Adipocyte (in vitro differentiated cells): ENCODE results near the gene MAPK11.

ENCODE experiments used
- DNase-seq: peaks from one replicate; pipeline ENCODE4 v3.0.0-alpha.2; 2015; ENCODE audit warnings: low read depth
- H3K27me3 ChIP-seq: replicated peaks from 2 replicates; pipeline ENCODE4 v1.7.0; 2013; ENCODE audit warnings: mild to moderate bottlenecking, low read length, moderate library complexity; ENCODE audit not compliant: control insufficient read depth, insufficient read depth
- H3K36me3 ChIP-seq: 2 replicates; pipeline ENCODE4 v1.7.0; 2013; ENCODE audit warnings: low read length, mild to moderate bottlenecking, moderate library complexity; ENCODE audit not compliant: control insufficient read depth, insufficient read depth, severe bottlenecking
- H3K4me1 ChIP-seq: 2 replicates; pipeline ENCODE4 v1.7.0; 2013; ENCODE audit warnings: mild to moderate bottlenecking, low read length, moderate library complexity; ENCODE audit not compliant: control insufficient read depth, insufficient read depth
- H3K4me3 ChIP-seq: 2 replicates; pipeline ENCODE4 v1.7.0; 2013; ENCODE audit warnings: mild to moderate bottlenecking, low read length, moderate library complexity
- H3K9ac ChIP-seq: 2 replicates; pipeline ENCODE4 v1.7.0; 2013; ENCODE audit warnings: mild to moderate bottlenecking, low read length, moderate library complexity
- H3K9me3 ChIP-seq: 2 replicates; pipeline ENCODE4 v1.7.0; 2013; ENCODE audit warnings: mild to moderate bottlenecking, low read length, moderate library complexity; ENCODE audit not compliant: control insufficient read depth

Gene MAPK11

GRCh38 chr22:50269970-50270665 lies at the start of gene MAPK11:
TSS of gene MAPK11 (minus strand) at chr22:50270380. CDS start at chr22:50270292, 88 bp downstream.
- no peaks in the 10 kb centered on the region for H3K9me3 ChIP-seq
- H3K9ac ChIP-seq = peak within 1 kb of the TSS; percentile 78
- peaks cover 28% of the 10 kb centered on the region for H3K4me1 ChIP-seq
- peaks cover 7% of the 10 kb centered on the region for H3K36me3 ChIP-seq
- peaks cover 7% of the 10 kb centered on the region for H3K27me3 ChIP-seq
- H3K4me3 ChIP-seq = peak within 1 kb of the TSS; percentile 78
- DNase-seq = peak; percentile 76

- DNase-seq = no peak
- Histone ChIP-seq H3K36me3 (no peaks in the 10 kb centered on the region), H3K27me3 (no peaks in the 10 kb centered on the region), H3K9ac (no peak overlapping the region), H3K9me3 (no peaks in the 10 kb centered on the region), H3K4me3 (no peak overlapping the region), H3K4me1 (no peaks in the 10 kb centered on the region)
Measured at GRCh38 chr22:50319503-50319951, 49.3 kb upstream of the MAPK11 start.

DNA sequence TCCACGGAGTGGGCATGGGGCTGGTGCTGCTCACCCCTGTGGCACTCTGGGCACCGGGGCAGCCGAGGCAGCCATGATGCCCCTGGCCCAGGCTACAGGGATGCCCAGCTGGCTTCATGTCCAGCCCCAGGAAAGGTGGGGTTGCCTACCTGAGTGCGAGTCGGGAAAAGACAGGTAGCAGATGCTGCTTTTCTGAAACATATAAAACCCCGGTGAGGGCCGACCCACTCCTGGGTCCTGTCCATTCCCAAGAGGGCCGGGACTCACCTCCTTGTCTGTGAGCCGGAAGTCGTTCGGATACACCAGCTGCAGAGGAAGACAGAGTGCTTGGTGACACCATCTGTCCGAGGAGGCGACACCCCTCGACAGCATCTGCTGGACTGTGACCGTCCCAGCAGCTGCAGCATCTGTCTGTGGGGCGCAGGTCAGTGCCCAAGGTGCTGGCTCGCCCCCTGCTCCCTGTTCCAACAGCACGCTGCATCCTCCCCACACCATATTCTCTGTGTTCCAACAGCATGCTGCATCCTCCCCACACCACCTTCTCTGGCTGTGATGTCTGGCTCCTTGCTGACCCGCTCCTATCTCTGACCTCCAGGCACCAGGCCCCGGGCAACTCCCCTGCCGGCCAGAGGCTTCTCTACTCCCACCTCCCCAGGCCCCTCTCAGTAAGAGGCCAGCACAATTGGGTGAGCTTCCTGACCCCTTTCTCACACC lies 48.7 kb upstream of the MAPK11 start:
- no peak for DNase-seq
- Histone ChIP-seq H3K9me3 (no peaks in the 10 kb centered on the region), H3K9ac (no peak overlapping the region), H3K4me1 (no peaks in the 10 kb centered on the region), H3K36me3 (no peaks in the 10 kb centered on the region), H3K4me3 (no peak overlapping the region), H3K27me3 (no peaks in the 10 kb centered on the region)

- Histone ChIP-seq H3K4me1 (no peaks in the 10 kb centered on the region), H3K4me3 (no peak overlapping the region), H3K9me3 (no peaks in the 10 kb centered on the region), H3K9ac (no peak overlapping the region), H3K27me3 (no peaks in the 10 kb centered on the region), H3K36me3 (no peaks in the 10 kb centered on the region)
- no peak for DNase-seq
Measured at GRCh38 chr22:50318356-50318697, 48.1 kb upstream of the MAPK11 start.

DNA sequence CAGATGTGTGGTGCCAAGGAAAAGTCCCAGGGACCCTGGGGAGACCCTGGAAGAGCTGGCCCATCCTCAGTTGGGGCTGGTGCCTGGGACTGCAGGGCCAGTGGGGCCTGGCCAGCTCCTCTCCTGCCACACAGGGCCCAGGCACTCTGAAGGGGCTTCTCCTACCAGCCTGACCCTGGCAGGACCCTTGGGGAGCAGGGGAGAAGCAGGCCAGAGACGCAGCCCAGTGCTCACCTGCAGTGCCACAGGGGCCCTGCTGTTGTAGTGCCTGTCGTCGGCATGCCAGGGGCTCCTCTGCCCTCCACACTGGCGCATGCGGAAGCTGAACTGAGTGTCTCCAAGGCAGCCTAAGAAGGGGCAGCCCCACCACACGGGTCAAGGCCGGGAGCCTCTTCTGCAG lies 47.5 kb upstream of the MAPK11 start:
- no peaks in the 10 kb centered on the region for H3K36me3 ChIP-seq
- no peaks in the 10 kb centered on the region for H3K27me3 ChIP-seq
- no peak for DNase-seq
- no peak overlapping the region for H3K4me3 ChIP-seq
- no peak overlapping the region for H3K9ac ChIP-seq
- H3K4me1 ChIP-seq = no peaks in the 10 kb centered on the region
- no peaks in the 10 kb centered on the region for H3K9me3 ChIP-seq

DNA sequence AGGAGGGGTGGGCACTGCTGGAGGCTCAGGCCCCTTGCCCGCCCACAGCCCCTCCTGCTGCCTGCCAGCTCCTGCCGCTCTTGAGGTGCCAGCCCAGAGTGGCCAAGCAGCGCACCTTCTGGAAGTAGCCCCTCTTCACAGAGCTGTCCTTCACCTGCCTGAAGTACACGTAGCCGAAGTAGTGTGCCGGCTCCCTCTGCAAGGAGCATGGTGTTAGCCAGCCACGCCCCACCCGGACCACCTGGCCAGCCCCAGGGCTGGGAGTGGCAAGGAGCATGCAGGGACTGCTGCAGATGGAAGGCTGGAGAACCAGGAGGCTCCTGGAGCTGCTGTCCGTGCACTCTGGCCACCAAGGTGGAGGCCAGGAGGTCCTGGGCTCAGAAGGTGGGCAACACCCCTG lies 47.0 kb upstream of the MAPK11 start:
- no peak for DNase-seq
- Histone ChIP-seq H3K4me1 (no peaks in the 10 kb centered on the region), H3K9me3 (no peaks in the 10 kb centered on the region), H3K9ac (no peak overlapping the region), H3K36me3 (no peaks in the 10 kb centered on the region), H3K4me3 (no peak overlapping the region), H3K27me3 (no peaks in the 10 kb centered on the region)

- Histone ChIP-seq H3K4me1 (no peaks in the 10 kb centered on the region), H3K9ac (no peak overlapping the region), H3K27me3 (no peaks in the 10 kb centered on the region), H3K4me3 (no peak overlapping the region), H3K36me3 (no peaks in the 10 kb centered on the region), H3K9me3 (no peaks in the 10 kb centered on the region)
- DNase-seq = no peak
Measured at GRCh38 chr22:50316114-50317065, 46.2 kb upstream of the MAPK11 start.

DNA sequence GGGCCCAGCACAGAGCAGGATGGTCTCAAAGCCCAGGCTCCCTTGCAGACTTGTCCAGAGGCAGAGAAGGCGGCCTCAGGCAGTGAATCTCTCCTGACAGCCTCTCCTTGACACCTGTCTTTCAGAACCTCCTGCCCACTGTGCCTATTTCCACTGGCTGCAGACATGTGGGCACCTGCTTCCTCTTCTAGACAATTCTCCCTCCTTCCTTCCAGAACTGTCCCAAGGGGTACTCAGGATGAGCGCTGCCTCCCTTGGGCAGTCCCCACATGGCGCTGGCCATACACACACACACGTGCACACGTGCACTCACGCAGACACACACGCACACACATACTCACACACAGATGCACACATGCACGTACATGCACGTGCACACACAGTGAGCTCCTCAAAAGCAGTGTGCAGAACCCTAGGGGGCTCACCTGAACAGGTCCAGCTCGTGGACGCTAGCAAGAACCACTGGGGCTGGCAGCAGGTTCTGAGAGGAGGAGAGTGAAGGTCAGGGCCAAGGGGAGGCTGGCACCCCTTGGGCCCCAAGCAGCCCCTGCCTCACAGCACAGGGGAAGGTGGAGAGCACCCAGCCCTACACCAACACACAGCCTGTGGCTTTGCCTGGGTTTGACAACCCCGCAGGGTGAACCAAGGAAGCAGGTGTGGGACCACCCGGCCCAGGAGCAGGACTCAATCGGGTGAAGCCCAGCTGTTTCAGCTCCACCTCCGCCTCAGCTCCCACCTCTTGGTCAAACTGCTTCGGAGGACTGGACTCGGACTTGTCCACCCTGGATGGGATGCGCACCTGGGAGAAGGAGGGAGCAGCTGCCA lies 45.3 kb upstream of the MAPK11 start:
- no peak overlapping the region for H3K4me3 ChIP-seq
- H3K4me1 ChIP-seq = no peaks in the 10 kb centered on the region
- H3K27me3 ChIP-seq = no peaks in the 10 kb centered on the region
- no peak overlapping the region for H3K9ac ChIP-seq
- DNase-seq = no peak
- H3K9me3 ChIP-seq = no peaks in the 10 kb centered on the region
- H3K36me3 ChIP-seq = no peaks in the 10 kb centered on the region

DNA sequence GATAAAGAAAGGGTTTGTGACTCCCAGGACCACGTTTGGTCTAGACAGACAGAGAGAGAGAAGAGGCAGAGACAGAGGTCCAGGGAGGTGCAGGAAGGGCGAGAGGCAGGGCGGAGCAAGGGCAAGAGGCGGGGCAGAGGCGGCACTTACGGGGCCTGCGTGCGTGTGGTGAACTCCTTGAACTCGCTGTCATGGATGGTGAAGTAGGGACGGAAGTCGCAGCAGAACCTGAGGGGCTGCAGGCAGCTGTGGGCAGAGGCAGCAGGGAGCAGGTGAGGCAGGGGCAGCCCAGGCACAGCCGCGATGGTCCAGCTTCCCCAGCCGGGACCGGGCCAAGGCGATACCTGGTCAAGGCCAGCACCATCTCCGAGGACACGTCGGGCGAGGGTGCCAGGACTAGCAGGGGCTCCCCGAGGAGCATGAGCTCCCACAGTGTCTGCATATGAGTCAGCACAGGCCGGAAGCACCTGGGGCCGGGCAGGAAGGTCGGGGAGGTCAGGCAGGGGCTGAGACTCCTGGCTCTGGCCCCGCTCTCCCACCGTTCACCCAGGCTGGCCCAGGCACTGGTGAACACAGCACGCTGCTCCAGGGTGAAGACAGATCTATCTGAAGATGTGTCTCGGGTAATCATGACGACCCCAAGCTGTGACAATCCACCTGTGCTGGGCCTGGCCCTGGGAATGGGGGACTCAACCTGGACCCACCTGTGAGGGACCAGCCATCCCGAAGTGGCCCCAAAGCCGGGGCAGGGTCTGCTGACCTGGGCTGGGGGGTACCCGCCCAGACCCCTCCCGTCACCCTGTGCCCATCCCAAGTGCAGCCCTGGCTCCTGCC lies 44.5 kb upstream of the MAPK11 start:
- no peaks in the 10 kb centered on the region for H3K27me3 ChIP-seq
- DNase-seq = no peak
- no peaks in the 10 kb centered on the region for H3K36me3 ChIP-seq
- no peak overlapping the region for H3K4me3 ChIP-seq
- H3K9me3 ChIP-seq = no peaks in the 10 kb centered on the region
- H3K9ac ChIP-seq = no peak overlapping the region
- no peaks in the 10 kb centered on the region for H3K4me1 ChIP-seq

DNA sequence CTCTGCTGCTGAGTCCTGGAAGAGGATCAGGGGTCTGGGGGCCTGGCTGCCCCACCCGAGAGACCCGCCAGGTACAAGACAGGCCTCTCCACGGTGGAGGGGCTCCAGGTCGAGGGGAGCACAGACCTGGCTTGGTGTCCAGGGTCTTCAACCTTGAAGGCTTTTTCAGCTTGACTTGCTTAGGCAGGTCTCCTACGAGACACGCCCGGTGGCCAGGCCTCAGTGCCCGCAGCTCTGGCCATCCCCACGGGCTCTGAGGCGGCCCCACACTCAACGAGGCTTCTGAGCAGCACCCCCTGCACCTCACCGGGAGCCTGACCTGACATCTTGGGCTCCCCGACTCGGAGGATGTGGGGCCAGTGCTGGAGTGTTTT lies 43.9 kb upstream of the MAPK11 start:
- Histone ChIP-seq H3K9me3 (no peaks in the 10 kb centered on the region), H3K36me3 (no peaks in the 10 kb centered on the region), H3K4me3 (no peak overlapping the region), H3K4me1 (peaks cover under 1% of the 10 kb centered on the region), H3K27me3 (no peaks in the 10 kb centered on the region), H3K9ac (no peak overlapping the region)
- DNase-seq = no peak
